GM12874 (cell line): ENCODE data around the gene TULP4.

Experiments
- TF ChIP-seq, protein P1 (sequence below): IDR thresholded peaks from 2 replicates; pipeline ENCODE4 v1.5.1; 2011; ENCODE audit warnings: low read depth, mild to moderate bottlenecking, control low read depth, low read length, moderate library complexity; ENCODE audit not compliant: insufficient read depth

Gene TULP4

DNA sequence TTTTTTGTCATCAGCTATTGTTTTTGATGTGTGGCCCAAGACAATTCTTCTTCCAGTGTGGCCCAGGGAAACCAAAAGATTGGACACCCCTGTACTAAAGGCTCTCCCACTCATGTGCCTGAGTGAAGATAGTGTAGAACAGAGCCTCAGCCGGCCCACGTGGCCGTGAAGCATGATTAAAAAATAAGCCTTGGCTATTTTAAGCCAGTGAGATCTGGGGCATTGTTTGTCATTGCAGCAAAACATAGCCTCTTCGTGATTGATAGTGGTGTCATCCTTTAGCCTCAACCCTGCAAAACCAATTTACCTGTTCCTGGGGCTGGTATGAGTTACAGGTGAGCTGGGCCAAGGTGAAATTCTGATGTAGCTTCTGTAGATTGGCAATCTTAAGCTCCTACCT lies 85.3 kb downstream of the TULP4 start:
- TF ChIP-seq, protein P1, sequence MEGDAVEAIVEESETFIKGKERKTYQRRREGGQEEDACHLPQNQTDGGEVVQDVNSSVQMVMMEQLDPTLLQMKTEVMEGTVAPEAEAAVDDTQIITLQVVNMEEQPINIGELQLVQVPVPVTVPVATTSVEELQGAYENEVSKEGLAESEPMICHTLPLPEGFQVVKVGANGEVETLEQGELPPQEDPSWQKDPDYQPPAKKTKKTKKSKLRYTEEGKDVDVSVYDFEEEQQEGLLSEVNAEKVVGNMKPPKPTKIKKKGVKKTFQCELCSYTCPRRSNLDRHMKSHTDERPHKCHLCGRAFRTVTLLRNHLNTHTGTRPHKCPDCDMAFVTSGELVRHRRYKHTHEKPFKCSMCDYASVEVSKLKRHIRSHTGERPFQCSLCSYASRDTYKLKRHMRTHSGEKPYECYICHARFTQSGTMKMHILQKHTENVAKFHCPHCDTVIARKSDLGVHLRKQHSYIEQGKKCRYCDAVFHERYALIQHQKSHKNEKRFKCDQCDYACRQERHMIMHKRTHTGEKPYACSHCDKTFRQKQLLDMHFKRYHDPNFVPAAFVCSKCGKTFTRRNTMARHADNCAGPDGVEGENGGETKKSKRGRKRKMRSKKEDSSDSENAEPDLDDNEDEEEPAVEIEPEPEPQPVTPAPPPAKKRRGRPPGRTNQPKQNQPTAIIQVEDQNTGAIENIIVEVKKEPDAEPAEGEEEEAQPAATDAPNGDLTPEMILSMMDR, result no peak

DNA sequence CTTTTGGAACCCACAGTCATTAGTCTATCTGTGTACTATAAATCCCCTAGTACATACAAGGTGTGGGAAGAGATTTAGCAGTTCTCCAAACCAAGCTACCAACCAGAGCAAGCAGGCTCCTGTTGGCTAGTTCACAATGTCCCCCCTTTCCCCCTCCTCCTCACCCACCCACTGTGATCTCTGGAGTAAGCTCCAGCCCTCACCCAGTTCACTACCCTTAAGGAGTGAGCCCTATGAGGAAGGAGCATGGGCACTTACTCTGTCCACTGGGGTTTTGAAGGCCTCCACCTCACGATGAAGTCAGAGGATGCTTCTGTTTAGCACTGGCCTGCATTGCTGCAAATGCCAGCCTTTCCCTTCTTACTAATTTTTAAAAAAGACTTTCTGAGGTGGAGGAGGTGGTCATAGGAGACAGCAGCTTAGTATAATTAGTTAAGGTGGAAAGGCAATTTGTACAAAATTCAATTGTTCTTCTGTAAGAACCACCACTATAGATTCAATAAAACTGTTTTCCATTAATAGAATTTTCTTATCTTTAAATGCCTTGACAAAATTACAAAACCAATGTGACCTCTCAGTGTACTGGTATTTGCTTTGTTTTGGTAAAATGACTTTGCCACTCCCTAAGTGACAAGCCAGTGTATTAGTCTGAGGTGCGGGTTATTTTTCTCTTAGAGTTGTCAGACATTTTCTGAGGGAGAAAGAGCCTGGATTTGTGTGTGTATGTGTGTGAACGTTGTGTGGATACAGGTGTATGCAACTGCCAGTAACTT lies 86.2 kb downstream of the TULP4 start:
- TF ChIP-seq, protein P1, result no peak

- TF ChIP-seq, protein P1, result no peak
Observed at GRCh38 chr6:158399040-158399700, 86.9 kb downstream of the TULP4 start.

GRCh38 chr6:158402184-158402583 lies 89.9 kb downstream of the TULP4 start:
- TF ChIP-seq, protein P1, result no peak

- TF ChIP-seq, protein P1, result no peak
Observed at GRCh38 chr6:158405933-158406332, 93.7 kb downstream of the TULP4 start.

DNA sequence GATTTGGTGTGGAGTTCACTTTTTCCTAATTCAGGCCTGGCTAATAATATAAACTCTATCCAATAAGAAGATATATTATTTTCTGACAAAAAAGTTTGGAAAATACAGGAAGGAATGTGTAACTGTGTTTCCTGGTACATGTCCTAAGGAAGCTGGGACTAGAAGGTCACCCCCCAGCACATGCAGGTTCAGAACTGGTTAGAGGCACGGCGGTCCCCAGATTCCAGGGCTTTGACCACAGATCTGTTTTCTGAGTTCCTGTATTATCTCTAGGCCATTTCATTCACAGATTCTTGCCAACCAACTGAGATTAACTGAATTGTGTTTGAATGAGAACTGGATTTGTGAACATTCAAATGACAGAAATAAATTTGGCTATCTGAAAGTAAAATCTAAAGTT lies 94.5 kb downstream of the TULP4 start:
- TF ChIP-seq, protein P1, result no peak

- TF ChIP-seq, protein P1, result no peak
Observed at GRCh38 chr6:158408013-158408412, 95.7 kb downstream of the TULP4 start.
